ENCODE data around the gene DBNL.

- no peak for TF ChIP-seq CTCF (IDR thresholded peaks at IDR 0.05; ENCODE audit: low read depth, low read length, poor library complexity, severe bottlenecking)
- no peak for TF ChIP-seq EZH2phosphoT487 (IDR thresholded peaks at IDR 0.05; ENCODE audit: borderline replicate concordance, low read length)
Observed at GRCh38 chr7:44060948-44061644, 16.6 kb downstream of the DBNL start.
